DND-41 (cell line): Measurements from ENCODE around the gene PACRG.

Experiments
- ATAC-seq: fragments of 200-7000 bp; cut with Tn5 transposase; 3 replicates; pipeline ENCODE4 v1.9.1; 2021; ENCODE audit warnings: low read depth; ENCODE audit not compliant: insufficient read depth
- DNase-seq: peaks from one replicate; pipeline ENCODE4 v3.0.0-alpha.2; 2020
- H2AFZ ChIP-seq: 2 replicates; pipeline ENCODE4 v1.6.0; 2012; ENCODE audit warnings: low read depth, low read length
- H3K27ac ChIP-seq: 2 replicates; pipeline ENCODE4 v1.5.1; 2012; ENCODE audit warnings: low read length, inconsistent platforms
- H3K27me3 ChIP-seq: fragments of 200-600 bp; sonication (generic); 2 replicates; pipeline ENCODE4 v1.6.0; 2012; ENCODE audit warnings: low read length, mild to moderate bottlenecking, inconsistent platforms; ENCODE audit not compliant: insufficient read depth, poor library complexity
- H3K36me3 ChIP-seq: 2 replicates; pipeline ENCODE4 v1.5.1; 2012; ENCODE audit warnings: low read length, inconsistent platforms; ENCODE audit not compliant: insufficient read depth
- H3K4me1 ChIP-seq: 2 replicates; pipeline ENCODE4 v1.5.1; 2012; ENCODE audit warnings: mild to moderate bottlenecking, low read length; ENCODE audit not compliant: insufficient read depth
- H3K4me2 ChIP-seq: 2 replicates; pipeline ENCODE4 v1.6.0; 2012; ENCODE audit warnings: mild to moderate bottlenecking, moderate library complexity, low read length, inconsistent platforms; ENCODE audit not compliant: insufficient read depth
- H3K4me3 ChIP-seq, 2 experiments: fragments of 200-600 bp in 1 of 2; shearing (Covaris generic) in 1 of 2; 2 replicates each; pipeline ENCODE4 v1.5.1; 2012 to 2016; ENCODE audit warnings: inconsistent platforms in 2 of 2, low read length in 2 of 2, mild to moderate bottlenecking in 2 of 2, low read depth in 1 of 2, moderate library complexity in 1 of 2
- H3K79me2 ChIP-seq: 2 replicates; pipeline ENCODE4 v1.6.0; 2012; ENCODE audit warnings: low read length, inconsistent platforms; ENCODE audit not compliant: insufficient read depth
- H3K9ac ChIP-seq: 2 replicates; pipeline ENCODE4 v1.6.0; 2012; ENCODE audit warnings: low read depth, mild to moderate bottlenecking, inconsistent platforms, low read length, moderate library complexity
- H3K9me3 ChIP-seq: 2 replicates; pipeline ENCODE4 v1.5.1; 2012; ENCODE audit warnings: low read length, moderate library complexity, mild to moderate bottlenecking, inconsistent platforms; ENCODE audit not compliant: insufficient read depth, severe bottlenecking
- H4K20me1 ChIP-seq: 2 replicates; pipeline ENCODE4 v1.6.0; 2012; ENCODE audit warnings: low read length; ENCODE audit not compliant: insufficient read depth
- CTCF ChIP-seq: IDR thresholded peaks from 2 replicates; pipeline ENCODE4 v1.5.1; 2012; ENCODE audit warnings: borderline replicate concordance, low read length, moderate library complexity, mild to moderate bottlenecking; ENCODE audit not compliant: poor library complexity, severe bottlenecking; ENCODE audit errors: extremely low read depth
- EZH2 ChIP-seq: IDR thresholded peaks from 3 replicates; pipeline ENCODE4 v1.6.1; 2012; ENCODE audit warnings: borderline replicate concordance, low read depth, mild to moderate bottlenecking, moderate library complexity, low read length, inconsistent platforms; ENCODE audit not compliant: severe bottlenecking

Gene PACRG

GRCh38 chr6:163226181-163226835 is 498.5 kb downstream of the PACRG start:
- Histone ChIP-seq H3K9ac (no peak overlapping the region), H3K79me2 (no peaks in the 10 kb centered on the region), H3K4me1 (no peaks in the 10 kb centered on the region), H4K20me1 (no peaks in the 10 kb centered on the region), H3K4me2 (no peak overlapping the region), H3K9me3 (no peaks in the 10 kb centered on the region), H3K27me3 (no peaks in the 10 kb centered on the region), H3K36me3 (no peaks in the 10 kb centered on the region), H2AFZ (no peak overlapping the region), H3K4me3 (no peak overlapping the region), H3K27ac (no peak overlapping the region)
- DNase-seq: no peak
- TF ChIP-seq CTCF (no peak), EZH2 (no peak)
- ATAC-seq: no peak

GRCh38 chr6:163226836-163227485 is 499.2 kb downstream of the PACRG start:
- no peaks in the 10 kb centered on the region for H3K27me3 ChIP-seq
- no peaks in the 10 kb centered on the region for H3K9me3 ChIP-seq
- no peak for TF ChIP-seq EZH2
- no peak for TF ChIP-seq CTCF
- no peak overlapping the region for H2AFZ ChIP-seq
- H3K9ac ChIP-seq: no peak overlapping the region
- H3K36me3 ChIP-seq: no peaks in the 10 kb centered on the region
- no peak overlapping the region for H3K4me3 ChIP-seq
- no peaks in the 10 kb centered on the region for H3K79me2 ChIP-seq
- no peak overlapping the region for H3K4me2 ChIP-seq
- H3K4me1 ChIP-seq: no peaks in the 10 kb centered on the region
- ATAC-seq (no peak), DNase-seq (no peak)
- no peaks in the 10 kb centered on the region for H4K20me1 ChIP-seq
- no peak overlapping the region for H3K27ac ChIP-seq

GRCh38 chr6:163228041-163228440 is 500.3 kb downstream of the PACRG start:
- Histone ChIP-seq H3K27me3 (no peaks in the 10 kb centered on the region), H3K79me2 (no peaks in the 10 kb centered on the region), H3K9ac (no peak overlapping the region), H3K4me1 (no peaks in the 10 kb centered on the region), H3K9me3 (no peaks in the 10 kb centered on the region), H3K27ac (no peak overlapping the region), H3K4me3 (no peak overlapping the region), H2AFZ (no peak overlapping the region), H3K4me2 (no peak overlapping the region), H4K20me1 (no peaks in the 10 kb centered on the region), H3K36me3 (no peaks in the 10 kb centered on the region)
- DNase-seq (no peak), ATAC-seq (no peak)
- TF ChIP-seq EZH2: no peak
- no peak for TF ChIP-seq CTCF
